Body of pancreas (tissue), 4 donors: ENCODE measurements around the gene EREG. TPM values are rescaled to one million over a fixed set of nuclear protein-coding genes. Genes with fewer than 3 reads are reported as not detected.

Experiments
- ATAC-seq: fragments of 150-250 bp; one replicate; pipeline ENCODE4 v1.9.1; 2016
- DNase-seq, 4 donors: peaks; one replicate each; pipeline ENCODE4 v3.0.0-alpha.2; 2019
- H3K27ac ChIP-seq, 4 donors: fragments of 200-600 bp; sonication (generic); 1 replicate in 3 of 4; 2 replicates in 1 of 4; pipeline versions ENCODE4 v1.5.1 to v1.6.1; 2016 to 2019; ENCODE audit warnings: mild to moderate bottlenecking in 1 of 4, mixed read lengths in 1 of 4, moderate library complexity in 1 of 4
- H3K27me3 ChIP-seq, 2 donors: fragments of 200-600 bp; sonication (generic); one replicate each; pipeline ENCODE4 v1.6.0; 2016; ENCODE audit warnings: mild to moderate bottlenecking in 1 of 2
- H3K36me3 ChIP-seq, 2 donors: fragments of 200-600 bp; sonication (generic); replicated peaks in 1 of 2; 2 replicates each; pipeline ENCODE4 v1.5.1; 2016; ENCODE audit warnings: low read depth in 2 of 2; ENCODE audit not compliant: insufficient read depth in 1 of 2
- H3K4me1 ChIP-seq: fragments of 200-600 bp; sonication (generic); one replicate; pipeline ENCODE4 v1.6.0; 2016
- H3K4me3 ChIP-seq, 2 donors: fragments of 200-600 bp; sonication (generic); 1 replicate in 1 of 2; 2 replicates in 1 of 2; pipeline ENCODE4 v1.5.1; 2016 to 2019
- H3K9me3 ChIP-seq, 3 donors: fragments of 200-600 bp; sonication (generic); 1 replicate in 2 of 3; 2 replicates in 1 of 3; pipeline ENCODE4 v1.5.1; 2016
- CTCF ChIP-seq, 7 experiments: fragments of 450-650 bp in 4 of 7; fragments of 200-600 bp in 3 of 7; sonication (generic) in 3 of 7; IDR thresholded peaks; one replicate each; pipeline ENCODE4 v1.5.1; 2016 to 2019; ENCODE audit warnings: antibody characterized with exemption in 7 of 7
- POLR2A ChIP-seq, 3 donors: fragments of 450-650 bp; IDR thresholded peaks; one replicate each; pipeline ENCODE4 v1.6.1; 2016; ENCODE audit warnings: antibody characterized with exemption in 3 of 3, mild to moderate bottlenecking in 2 of 3
- WGBS, 2 donors: methylation state at CpG; one replicate each; pipeline ENCODE4 v1.1.5; 2017; 5-methylcytosine and 5-hydroxymethylcytosine counted together
- intact Hi-C: fragments of 100-400 bp; cut with DNase I; formaldehyde crosslinking; loops from one replicate; pipeline ENCODE4 v1.15.1; 2023
- total RNA-seq, 2 donors: library from RNA; depleted of rRNA; stranded (reverse); fragments of >200 nt; gene quantifications; one replicate each; pipeline ENCODE4 v1.1.0, GENCODE V29; 2016

Gene EREG
- total RNA-seq, 2 donors from 2014 or later = not detected

GRCh38 chr4:74426101-74426500 lies 61.2 kb downstream of the EREG start:
- TF ChIP-seq CTCF (IDR thresholded peaks at IDR 0.05) (no peak), POLR2A (IDR thresholded peaks at IDR 0.05) (no peak)
- H3K4me3 ChIP-seq = no peak overlapping the region
- no peaks in the 10 kb centered on the region for H3K36me3 ChIP-seq
- DNase-seq = no peak
- no peak overlapping the region for H3K27ac ChIP-seq
- H3K27me3 ChIP-seq = no peaks in the 10 kb centered on the region
- WGBS, 2 donors = 83% methylated on average over 1 of the region's 1 CpG
- H3K4me1 ChIP-seq = peaks cover 5% of the 10 kb centered on the region
- intact Hi-C loops = no loop called here
- no peaks in the 10 kb centered on the region for H3K9me3 ChIP-seq
- no peak for ATAC-seq

- intact Hi-C loops = no loop called here
- H3K4me1 ChIP-seq = peaks cover 1% of the 10 kb centered on the region
Observed at GRCh38 chr4:74428276-74428675, 63.3 kb downstream of the EREG start.

GRCh38 chr4:74431113-74431826 lies 66.3 kb downstream of the EREG start:
- no peaks in the 10 kb centered on the region for H3K9me3 ChIP-seq
- ATAC-seq = no peak
- DNase-seq = peak in 1 of 4 donors; percentile 20
- H3K4me1 ChIP-seq = no peaks in the 10 kb centered on the region
- H3K27ac ChIP-seq = peak overlapping the region in 1 of 4 donors; percentile 2
- TF ChIP-seq CTCF (IDR thresholded peaks at IDR 0.05) (no peak), POLR2A (IDR thresholded peaks at IDR 0.05) (no peak)
- H3K36me3 ChIP-seq = no peaks in the 10 kb centered on the region
- H3K4me3 ChIP-seq = no peak overlapping the region
- no peaks in the 10 kb centered on the region for H3K27me3 ChIP-seq
- intact Hi-C loops = no loop called here
- WGBS, 2 donors = 71 to 80% methylated on average over 11 of the region's 11 CpGs

More at GRCh38 chr4:74428276-74428675, 63.3 kb downstream of the EREG start:
- H3K36me3 ChIP-seq = no peaks in the 10 kb centered on the region
- no peak for DNase-seq
- H3K27ac ChIP-seq = no peak overlapping the region
- H3K9me3 ChIP-seq = no peaks in the 10 kb centered on the region
- H3K27me3 ChIP-seq = no peaks in the 10 kb centered on the region
- no peak for TF ChIP-seq CTCF (IDR thresholded peaks at IDR 0.05)
- no peak overlapping the region for H3K4me3 ChIP-seq
- no peak for ATAC-seq

- intact Hi-C loops = no loop called here
- Histone ChIP-seq H3K27me3 (no peaks in the 10 kb centered on the region), H3K27ac (no peak overlapping the region), H3K4me1 (no peaks in the 10 kb centered on the region), H3K36me3 (no peaks in the 10 kb centered on the region), H3K9me3 (no peaks in the 10 kb centered on the region), H3K4me3 (no peak overlapping the region)
- WGBS, 2 donors = 65 to 67% methylated on average over 2 of the region's 2 CpGs
- TF ChIP-seq CTCF (IDR thresholded peaks at IDR 0.05) (no peak), POLR2A (IDR thresholded peaks at IDR 0.05) (no peak)
- ATAC-seq (no peak), DNase-seq (no peak)
Observed at GRCh38 chr4:74433043-74433442, 68.1 kb downstream of the EREG start.

- ATAC-seq (no peak), DNase-seq (no peak)
- no peaks in the 10 kb centered on the region for H3K9me3 ChIP-seq
- H3K27me3 ChIP-seq = no peaks in the 10 kb centered on the region
- no peak for TF ChIP-seq CTCF (IDR thresholded peaks at IDR 0.05)
- no peak for TF ChIP-seq POLR2A (IDR thresholded peaks at IDR 0.05)
- H3K36me3 ChIP-seq = no peaks in the 10 kb centered on the region
- no peaks in the 10 kb centered on the region for H3K4me1 ChIP-seq
- no peak overlapping the region for H3K4me3 ChIP-seq
- intact Hi-C loops = no loop called here
- 79 to 82% methylated on average over 7 of the region's 7 CpGs for WGBS, 2 donors
- H3K27ac ChIP-seq = no peak overlapping the region
Observed at GRCh38 chr4:74433541-74434172, 68.7 kb downstream of the EREG start.
